ENCODE measurements around the gene CHAMP1. TPM values are rescaled to one million over a fixed set of nuclear protein-coding genes. Genes with fewer than 3 reads are reported as not detected.
"Not testable (repeated sequence)": the region's sequence is repeated elsewhere in the genome, so short reads cannot be mapped to it uniquely, and the experiment has no call there.

Gene CHAMP1
- total RNA-seq, 1 donor from 2014 or later = 10.7 TPM

DNA sequence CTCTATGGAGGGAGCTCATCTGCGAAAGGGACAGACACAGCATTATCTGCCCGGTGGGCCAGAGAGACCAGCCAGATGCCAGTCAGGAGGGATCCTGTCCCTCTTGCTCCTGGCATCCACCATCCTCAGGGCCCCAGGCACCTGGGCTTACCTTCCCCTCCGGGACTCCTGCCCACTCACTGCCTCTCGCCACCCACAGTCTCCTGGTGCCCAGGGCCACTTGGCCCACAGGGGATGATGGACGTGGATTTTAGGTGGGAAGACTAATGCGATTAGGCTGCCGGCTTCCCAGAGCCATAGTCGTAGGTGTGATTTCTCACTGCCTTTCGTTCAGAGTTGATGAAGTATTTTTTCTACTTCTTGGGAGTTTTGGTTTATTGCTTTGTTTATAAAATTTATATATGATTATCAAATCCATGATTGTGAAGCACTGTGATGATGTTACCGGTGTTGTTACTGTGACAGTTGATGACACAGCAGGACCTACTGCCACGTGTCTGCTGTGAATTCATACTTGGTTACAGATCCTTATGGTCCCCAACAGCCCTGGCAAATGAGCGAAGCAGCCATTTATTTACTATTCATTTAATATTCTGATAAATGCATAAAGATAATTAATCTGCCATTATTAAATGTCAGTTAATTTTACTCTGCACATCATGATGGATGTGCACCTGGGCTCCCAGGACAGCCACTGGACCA, 14.5 kb upstream of the CHAMP1 start:
- DNase-seq = no peak

DNA sequence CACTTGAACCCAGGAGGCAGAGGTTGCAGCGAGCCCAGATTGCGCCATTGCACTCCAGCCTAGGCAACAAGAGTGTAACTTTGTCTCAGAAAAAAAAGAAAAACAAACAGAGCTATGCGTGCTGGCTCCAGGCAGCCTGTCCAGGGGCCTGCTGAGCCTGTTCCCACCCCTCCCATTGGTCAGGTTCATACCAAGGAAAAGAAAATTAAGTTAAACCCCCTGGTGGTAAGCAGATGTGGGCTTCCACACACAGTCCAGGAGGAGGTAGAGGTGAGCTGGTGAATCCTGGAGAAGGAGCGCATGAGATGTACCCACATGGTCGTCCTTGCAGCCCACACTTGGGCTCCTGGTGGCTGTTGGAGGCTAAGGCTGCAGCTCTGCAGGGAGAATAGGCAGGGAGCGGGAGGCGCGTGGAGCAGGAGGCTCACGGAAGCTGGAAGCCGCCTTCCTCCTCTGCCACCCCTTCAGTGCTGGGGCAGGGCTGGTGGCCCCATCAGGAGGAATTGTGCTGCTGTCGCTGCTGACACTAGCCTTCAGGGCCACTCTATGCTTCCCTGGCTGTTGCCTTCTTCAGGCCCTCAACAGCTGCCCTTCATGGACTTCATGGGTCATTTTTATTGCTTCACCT, 10.5 kb upstream of the CHAMP1 start:
- DNase-seq = no peak

DNA sequence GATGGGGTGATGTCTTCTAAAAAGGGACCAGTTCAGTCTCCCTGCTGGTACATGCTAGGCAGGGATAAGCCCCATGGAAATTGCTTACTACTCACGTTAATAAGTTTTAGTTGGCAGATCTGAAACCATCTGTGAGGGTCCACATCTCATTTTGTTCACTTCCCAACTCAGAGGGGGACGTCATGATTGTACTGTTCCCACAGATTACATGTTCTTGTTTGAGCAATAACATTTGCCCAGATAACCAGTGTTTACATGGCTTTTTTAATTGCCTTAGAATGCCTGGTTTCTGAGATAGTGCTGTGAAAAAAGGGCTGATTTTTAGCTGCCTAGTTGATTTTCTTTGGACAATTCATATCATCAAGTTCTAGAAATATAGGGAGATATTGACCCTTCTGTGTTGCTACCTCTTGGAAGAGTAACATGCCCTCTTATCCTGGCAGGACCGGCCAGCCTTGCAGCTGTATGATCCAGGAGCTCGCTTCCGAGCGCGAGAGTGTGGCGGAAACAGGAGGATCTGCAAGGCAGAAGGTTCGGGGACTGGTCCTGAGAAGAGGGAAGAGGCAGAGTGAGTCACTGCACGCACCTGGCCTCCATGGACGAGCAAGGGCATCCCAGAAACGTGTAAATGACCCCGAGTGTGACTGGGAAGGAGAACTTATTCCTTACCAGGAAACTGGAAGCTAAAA, 9.8 kb upstream of the CHAMP1 start:
- no peak for DNase-seq

DNA sequence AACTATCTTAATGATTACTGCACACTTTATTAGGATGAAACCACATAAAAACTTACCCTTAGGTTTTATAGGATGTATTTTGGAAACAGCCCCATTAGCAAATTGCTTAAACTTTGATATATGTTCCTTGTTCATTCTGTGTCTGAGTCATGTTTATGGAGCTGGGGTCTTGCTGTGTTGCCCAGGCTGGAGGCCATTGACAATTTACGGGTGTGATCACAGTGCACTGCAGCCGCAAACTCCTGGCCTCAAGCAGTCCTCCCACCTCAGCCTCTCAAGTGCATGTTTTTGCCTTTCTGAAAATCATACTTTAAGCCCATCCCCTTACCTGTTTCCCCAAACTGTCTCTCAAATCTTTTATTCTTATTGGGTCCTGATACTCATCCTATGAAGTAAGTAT, 5.2 kb upstream of the CHAMP1 start:
- no peak for DNase-seq

DNA sequence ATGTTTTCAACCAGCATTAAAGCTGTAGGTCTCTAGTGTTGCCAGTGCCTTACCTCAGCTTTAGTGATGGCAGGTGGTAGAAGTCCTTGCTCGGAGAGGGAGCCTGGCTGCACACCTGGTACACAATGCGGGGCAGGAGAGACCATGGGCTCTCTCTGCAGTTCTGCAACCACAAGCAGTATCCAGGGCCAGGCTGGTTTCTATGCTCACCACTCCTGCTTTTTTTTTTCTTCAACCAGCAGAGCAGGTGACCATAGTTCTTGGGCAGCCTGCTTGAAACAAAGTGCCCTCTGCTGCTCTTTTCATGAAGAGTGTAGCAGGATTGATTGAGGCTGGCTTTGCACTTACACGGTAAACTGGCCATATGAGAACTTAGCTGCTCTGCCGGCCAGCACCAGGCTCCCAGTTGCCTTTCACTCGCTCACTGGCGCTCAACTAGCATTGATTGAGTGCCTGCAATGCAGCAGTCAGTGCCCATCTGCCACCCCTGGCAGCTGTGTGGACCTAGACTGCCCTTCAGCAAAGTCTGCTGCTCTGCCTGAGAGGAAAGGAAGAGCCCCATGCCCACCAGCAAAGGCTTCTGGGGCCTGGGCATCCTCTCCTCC, 4.4 kb upstream of the CHAMP1 start:
- DNase-seq = no peak

DNA sequence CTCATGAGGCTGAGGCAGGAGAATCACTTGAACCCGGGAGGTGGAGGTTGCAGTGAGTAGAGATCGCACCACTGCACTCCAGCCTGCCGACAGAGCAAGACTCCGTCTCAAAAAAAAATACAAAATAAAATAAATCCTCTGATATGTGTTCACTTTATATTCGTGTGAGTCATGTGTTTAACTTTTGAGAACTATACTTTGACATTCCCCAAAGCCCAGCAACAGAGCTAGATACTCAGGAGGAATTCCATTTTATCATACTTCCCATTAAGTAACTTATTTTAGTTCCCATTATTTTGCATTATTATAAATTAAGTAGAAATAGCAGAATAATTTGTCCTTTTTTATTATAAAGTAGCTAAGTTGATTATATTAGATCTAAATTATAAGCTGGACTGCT, 3.3 kb upstream of the CHAMP1 start:
- no peak for DNase-seq

DNA sequence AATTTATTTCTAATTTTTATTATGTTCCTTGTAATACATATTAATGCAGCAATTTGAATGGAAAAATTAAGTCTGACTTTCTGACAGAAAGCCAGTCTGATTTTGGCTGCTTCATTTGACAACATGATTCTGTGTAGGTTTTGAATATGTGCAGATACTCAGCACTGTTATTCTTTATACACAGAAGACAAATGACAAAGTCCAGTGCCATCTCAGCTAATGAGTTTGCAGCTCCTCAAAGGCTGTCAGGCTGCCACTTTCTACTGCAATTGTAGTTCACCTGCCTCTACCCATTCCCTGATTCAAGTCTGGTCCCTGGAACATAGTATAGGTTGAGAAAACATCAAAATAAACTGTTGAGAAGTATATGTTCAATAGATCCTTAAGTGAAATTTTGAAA, 2.9 kb upstream of the CHAMP1 start:
- DNase-seq = no peak

DNA sequence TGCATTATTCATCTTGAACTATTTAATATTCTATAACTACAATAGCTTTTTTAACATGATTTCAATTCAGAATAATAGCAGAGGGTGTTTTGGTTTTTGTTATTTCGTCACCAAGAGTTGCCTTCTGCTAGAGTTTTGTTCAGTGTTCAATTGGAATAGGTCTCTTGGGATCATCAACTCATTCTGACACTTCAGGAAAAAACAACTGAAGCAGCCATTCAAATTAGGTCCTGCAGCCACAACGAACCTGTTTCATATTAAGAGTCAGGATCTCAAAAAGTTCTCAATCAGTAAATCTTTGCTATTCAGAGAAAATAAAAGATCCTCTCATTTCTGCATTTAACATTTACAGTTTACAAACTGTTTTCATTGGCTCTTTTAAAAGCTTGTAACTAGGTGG, 2.4 kb upstream of the CHAMP1 start:
- peak; percentile 36 for DNase-seq

DNA sequence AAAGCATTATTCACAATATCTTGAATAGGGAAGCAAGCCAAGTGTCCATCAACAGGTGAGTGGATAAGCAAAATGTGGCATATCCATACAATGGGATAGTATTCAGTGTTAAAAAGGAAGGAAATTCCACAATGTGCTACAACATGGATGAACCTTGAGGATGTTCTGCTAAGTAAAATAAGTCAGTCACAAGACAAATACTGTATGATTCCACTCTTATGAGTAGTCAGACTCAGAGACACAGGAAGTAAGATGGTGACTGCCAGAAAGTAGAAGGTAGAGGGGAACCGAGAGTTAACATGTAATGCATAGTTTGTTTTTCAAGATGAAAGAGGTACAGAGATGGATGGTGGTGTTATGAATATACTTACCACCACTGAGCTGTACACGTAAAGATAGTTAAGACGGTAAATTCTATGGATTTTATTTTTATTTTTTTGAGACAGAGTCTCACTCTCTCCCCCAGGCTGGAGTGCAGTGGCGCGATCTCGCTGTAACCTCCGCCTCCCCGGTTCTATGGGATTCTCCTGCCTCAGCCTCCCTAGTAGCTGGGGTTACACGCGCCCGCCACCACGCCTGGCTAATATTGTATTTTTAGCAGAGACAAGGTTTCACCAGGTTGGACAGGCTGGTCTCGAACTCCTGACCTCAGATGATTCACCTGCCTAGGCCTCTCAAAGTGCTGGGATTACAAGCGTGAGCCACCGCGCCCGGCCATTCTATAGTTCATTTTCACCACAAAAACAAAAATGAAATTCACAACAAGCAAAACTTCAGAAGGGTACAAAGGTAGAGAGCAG, 1.0 kb upstream of the CHAMP1 start:
- DNase-seq = peak; percentile 51

DNA sequence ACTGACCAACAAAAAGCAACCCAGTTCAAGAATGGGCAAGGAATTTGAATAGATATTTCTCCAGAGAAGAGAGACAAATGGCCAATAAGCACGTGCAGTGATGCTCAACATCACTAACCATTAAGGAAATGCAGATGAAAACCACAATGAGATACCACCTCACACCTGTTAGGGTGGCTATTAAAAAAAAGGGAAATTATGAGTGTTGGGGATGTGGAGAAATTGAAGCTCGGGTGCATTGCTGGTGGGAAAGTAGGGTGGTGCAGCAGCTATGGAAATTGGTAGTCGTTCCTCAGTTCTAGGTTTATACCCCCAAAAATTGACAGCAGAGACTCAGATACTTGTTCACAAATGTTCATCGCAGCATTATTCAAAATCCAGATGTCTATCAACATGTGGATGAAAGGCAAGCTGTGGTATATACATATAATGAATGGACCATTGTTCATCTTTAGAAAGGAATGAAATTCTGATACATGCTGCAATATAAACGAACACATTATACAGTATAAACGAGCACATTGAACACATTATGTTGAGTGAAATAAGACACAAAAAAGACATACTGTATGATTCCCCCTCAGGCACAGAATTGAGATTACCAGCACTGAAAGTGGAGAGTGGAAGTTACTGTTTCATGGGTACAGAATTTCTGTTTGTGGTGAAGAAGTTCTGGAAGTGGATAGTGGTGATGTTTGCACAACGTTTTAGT, 927 bp downstream of the CHAMP1 start:
- DNase-seq = peak; percentile 7

DNA sequence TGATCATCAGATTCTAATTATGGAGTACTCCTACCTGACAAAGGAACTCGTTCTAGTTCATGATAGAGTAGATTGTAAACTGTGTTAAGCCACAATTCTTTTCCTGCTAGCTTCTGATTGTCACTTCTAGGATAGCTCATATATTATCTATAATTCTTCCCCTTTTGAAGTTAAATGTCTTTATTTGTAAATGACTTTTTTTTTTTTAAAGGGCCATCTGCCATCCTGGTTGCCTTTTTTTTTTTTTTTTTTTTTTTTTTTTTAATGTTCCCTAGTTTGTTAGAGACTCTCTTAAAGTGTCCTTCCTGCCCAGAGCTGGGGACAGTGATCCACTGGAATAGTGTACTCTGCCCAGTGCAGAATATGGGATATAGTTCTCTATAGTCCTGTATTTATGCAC, 4.3 kb downstream of the CHAMP1 start:
- no peak for DNase-seq

DNA sequence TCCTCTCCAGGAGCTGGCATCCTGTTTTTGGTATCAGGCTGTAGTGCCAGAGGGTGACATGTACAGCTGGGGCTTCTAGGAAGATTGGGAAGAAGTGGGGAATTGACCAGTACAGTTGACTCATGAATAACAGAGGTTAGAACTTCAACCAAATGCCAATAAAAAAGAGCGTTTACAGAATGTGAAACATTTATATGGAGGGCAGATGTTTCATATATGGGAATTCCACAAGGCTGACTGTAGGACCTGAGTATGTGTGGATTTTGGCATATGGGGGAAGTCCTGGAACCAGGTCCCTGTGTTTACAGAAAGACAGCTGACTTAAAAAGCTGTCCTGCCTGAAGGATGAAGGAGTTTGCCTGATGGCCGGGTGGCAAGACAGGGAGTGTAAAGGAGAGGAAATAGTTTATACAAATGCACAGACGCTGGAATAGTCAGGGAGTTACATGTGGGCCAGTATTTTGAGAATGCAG, 5.2 kb downstream of the CHAMP1 start:
- DNase-seq = peak; percentile 4

DNA sequence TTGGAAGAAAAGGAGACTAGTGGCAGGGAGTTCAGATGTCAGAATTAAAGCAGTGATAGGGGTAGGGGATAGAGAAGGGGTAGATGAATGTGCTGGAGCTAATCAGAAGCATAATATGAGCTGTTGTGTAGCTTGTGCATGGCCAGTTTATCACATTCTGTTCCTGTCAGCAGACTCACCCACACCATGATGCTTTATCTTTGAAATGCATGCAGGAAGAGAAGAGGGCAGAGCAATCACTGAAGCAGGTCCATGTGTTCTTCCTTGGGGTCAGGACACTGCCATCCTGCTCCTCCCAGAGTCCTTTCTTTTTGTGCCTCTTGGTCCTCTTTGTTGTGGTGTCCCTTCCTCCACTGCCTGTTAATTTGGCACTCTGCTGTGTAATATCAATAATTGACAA, 5.8 kb downstream of the CHAMP1 start:
- DNase-seq = peak; percentile 7

DNA sequence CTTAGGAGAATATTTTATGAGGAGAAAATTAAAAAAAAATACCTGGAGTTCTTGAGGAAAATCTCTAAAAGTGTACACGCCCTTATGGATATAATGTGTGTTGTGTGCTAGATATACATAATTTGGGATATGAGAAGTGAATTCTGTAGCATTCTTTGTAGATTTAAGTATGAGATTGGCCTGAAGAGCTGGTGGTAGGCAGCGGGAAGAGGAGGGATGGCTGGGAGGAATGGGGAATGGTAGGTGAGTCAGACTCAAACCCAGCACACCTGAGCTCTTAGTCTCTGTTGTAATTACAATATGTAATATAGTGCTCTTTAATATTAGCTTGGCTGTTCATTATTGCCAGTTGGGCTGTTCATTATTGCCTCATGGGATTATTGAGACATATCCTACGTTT, 7.0 kb downstream of the CHAMP1 start:
- DNase-seq = no peak

DNA sequence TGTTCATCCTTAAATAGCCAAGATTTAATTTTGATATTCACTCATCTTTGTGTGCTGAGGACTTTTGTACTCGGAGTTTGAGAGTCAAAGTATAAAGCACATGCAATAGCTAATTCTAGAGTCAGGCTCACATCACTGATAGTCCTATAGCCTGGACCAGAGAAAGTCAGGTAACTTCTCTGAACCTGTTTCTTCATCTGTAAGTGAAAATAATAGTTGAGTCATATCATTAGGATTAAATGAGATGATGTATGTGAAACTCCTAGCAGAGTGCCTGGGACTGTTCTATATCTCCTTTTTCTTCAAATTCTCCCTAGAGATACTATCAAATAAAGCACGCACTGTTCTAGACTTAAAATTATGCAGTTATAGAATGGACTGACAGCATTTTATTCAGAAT, 9.0 kb downstream of the CHAMP1 start:
- no peak for DNase-seq

DNA sequence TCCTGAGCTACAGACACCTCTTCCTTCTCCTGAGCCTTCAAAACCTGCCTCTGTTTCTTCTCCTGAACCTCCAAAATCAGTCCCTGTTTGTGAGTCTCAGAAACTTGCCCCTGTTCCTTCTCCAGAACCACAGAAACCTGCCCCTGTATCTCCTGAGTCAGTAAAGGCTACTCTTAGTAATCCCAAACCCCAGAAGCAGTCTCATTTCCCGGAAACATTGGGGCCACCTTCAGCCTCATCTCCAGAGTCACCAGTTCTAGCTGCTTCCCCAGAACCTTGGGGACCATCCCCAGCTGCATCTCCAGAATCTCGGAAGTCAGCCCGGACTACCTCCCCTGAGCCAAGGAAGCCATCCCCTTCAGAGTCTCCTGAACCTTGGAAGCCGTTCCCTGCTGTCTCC, 10.0 kb downstream of the CHAMP1 start:
- DNase-seq = no peak

DNA sequence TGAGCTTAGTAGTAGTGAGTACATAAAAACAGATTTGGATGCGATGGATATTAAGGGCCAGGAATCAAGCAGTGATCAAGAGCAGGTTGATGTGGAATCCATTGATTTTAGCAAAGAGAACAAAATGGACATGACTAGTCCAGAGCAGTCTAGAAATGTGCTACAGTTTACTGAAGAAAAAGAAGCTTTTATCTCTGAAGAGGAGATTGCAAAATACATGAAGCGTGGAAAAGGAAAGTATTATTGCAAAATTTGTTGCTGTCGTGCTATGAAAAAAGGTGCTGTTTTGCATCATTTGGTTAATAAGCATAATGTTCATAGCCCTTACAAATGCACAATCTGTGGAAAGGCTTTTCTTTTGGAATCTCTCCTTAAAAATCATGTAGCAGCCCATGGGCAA, 11.4 kb downstream of the CHAMP1 start:
- no peak for DNase-seq

DNA sequence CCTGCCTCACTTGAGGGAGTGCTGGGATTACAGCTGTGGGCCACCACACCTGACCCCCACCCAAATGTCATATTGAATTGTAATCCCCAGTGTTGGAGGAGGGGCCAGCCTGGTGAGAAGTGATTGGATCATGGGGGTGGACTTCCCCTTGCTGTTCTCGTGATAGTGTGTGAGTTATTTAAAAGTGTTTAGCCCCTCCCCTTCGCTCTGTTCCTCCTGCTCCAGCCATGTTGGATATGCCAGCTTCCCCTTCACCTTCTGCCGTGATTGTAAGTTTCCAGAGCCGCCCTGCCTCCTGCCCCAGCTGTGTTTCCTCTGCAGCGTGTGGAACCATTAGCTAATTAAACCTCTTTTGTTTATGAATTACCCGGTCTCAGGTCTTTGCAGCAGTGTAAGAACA, 13.7 kb downstream of the CHAMP1 start:
- no peak for DNase-seq

DNA sequence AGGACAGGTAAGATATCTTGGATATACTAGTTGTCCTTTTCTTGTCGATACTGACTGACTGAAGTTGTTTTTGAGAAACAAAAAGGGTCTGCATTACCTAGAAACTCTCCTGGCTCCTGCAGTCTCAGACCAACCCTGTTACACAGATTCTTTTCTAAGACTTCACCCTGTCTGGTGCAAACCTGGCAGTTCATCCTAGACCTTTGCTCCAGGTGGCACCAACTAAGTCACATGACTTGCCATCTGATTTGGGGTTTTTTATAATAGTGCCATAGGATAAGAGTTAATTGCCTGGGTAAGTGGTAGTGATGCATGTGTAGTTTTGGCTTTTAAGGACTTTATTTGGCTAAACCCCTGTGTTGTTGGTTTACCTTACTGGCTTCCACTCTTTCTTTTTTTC, 14.3 kb downstream of the CHAMP1 start:
- DNase-seq = no peak

DNA sequence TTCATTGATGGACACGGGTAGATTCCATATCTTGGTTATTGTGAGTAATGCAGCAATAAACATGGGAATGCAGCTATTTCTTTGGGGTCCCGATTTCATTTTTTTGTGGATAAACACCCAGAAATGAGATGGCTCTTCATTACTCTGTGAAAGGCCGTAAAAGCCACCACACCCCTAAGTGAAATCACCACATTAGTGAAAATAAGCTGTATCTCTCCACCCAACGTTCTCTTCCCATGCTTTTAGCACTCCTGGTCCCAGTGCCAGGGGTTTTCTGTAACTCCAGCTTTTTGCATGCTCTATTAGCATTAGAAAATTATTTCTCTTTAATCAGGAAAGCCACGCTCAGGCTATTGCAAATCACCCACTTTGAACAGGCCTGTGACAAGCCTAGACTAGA, 15.8 kb downstream of the CHAMP1 start:
- DNase-seq = no peak

DNA sequence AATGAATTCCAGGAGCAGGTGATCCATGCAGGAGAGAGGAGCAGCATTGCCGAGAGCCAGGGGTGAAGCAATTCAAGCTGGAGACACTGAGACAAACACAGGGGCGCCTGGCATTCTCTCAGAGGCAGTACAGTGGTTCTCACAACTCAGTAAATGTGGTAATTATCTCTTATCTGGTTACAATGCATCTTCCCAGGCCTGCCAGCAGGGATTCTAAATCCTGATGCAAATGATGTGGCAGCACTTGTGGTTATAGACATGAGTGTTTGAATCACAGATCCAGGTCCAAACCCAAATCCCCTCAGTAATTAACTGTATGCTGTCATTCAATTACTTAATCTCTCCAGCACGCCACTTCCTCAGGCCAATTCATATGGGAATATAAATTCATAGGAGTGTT, 19.6 kb downstream of the CHAMP1 start:
- not testable (repeated sequence) for DNase-seq
